Endothelial cell of umbilical vein (primary cell): ENCODE data around the gene OR4K14. TPM values are rescaled to one million over a fixed set of nuclear protein-coding genes. Genes with fewer than 3 reads are reported as not detected.

Source experiments
- BruUV-seq: library from RNA; stranded (reverse); fragments of 400-500 nt; replicated peaks from 2 replicates; lab custom pipeline; 2021; lab: Mats Ljungman, UMichigan
- CTCF ChIA-PET: fragments of 300-600, 350-600 bp; sonication (Branson Sonifier 250); formaldehyde crosslinking; loops from one replicate; lab custom pipeline; 2021; ENCODE audit warnings: antibody characterized with exemption, inconsistent platforms; lab: Charles Lee
- POLR2A ChIA-PET: fragments of 300-600, 350-600 bp; sonication (Branson Sonifier 250); formaldehyde crosslinking; loops from one replicate; lab custom pipeline; 2021; ENCODE audit warnings: antibody characterized with exemption, inconsistent platforms; lab: Charles Lee
- DNase-seq: peaks from one replicate; pipeline ENCODE4 v3.0.0-alpha.2; 2011; ENCODE audit warnings: low read depth, low spot score
- FAIRE-seq: peaks from 2 replicates; lab custom pipeline; 2011; peaks lifted over from hg19 to GRCh38; lab: Jason Lieb, UNC
- H2AFZ ChIP-seq: 2 replicates; pipeline ENCODE4 v1.6.0; 2012; ENCODE audit warnings: low read depth, low read length, control low read depth, inconsistent platforms
- H3K27ac ChIP-seq: 2 replicates; pipeline ENCODE4 v1.5.1; 2011; ENCODE audit warnings: low read depth, mild to moderate bottlenecking, control low read depth, low read length, moderate library complexity; ENCODE audit not compliant: insufficient read depth
- H3K27me3 ChIP-seq, 2 experiments: 2 replicates each; pipeline versions ENCODE4 v1.6.0 to v1.6.1; 2011; ENCODE audit warnings: low read length in 2 of 2, mixed read lengths in 1 of 2; ENCODE audit not compliant: control insufficient read depth in 2 of 2, insufficient read depth in 2 of 2
- H3K36me3 ChIP-seq, 2 experiments: 2 replicates in 1 of 2; 3 replicates in 1 of 2; pipeline ENCODE4 v1.5.1; 2011; ENCODE audit warnings: low read length in 2 of 2, mild to moderate bottlenecking in 1 of 2, moderate library complexity in 1 of 2; ENCODE audit not compliant: control insufficient read depth in 2 of 2, insufficient read depth in 2 of 2; ENCODE audit errors: extremely low read depth in 1 of 2
- H3K4me1 ChIP-seq: 3 replicates; pipeline ENCODE4 v1.5.1; 2011; ENCODE audit warnings: mild to moderate bottlenecking, low read length; ENCODE audit not compliant: control insufficient read depth, insufficient read depth; ENCODE audit errors: extremely low read depth
- H3K4me2 ChIP-seq: 2 replicates; pipeline ENCODE4 v1.6.1; 2011; ENCODE audit warnings: low read length, control low read depth, mixed read lengths; ENCODE audit not compliant: insufficient read depth
- H3K4me3 ChIP-seq, 3 experiments: fragments of 200-600 bp in 1 of 3; sonication (generic), shearing (Covaris generic) in 1 of 3; replicated peaks in 1 of 3; 2 replicates each; pipeline ENCODE4 v1.5.1; 2011 to 2016; ENCODE audit warnings: control low read depth in 3 of 3, low read length in 3 of 3, mild to moderate bottlenecking in 2 of 3, inconsistent platforms in 1 of 3, low read depth in 1 of 3, moderate library complexity in 1 of 3; ENCODE audit not compliant: insufficient read depth in 1 of 3
- H3K79me2 ChIP-seq: 2 replicates; pipeline ENCODE4 v1.6.0; 2012; ENCODE audit warnings: low read length, inconsistent platforms; ENCODE audit not compliant: control insufficient read depth, insufficient read depth
- H3K9ac ChIP-seq: replicated peaks from 2 replicates; pipeline ENCODE3; 2011; ENCODE audit warnings: low read length, control low read depth; ENCODE audit not compliant: insufficient read depth; ENCODE audit errors: extremely low read depth
- H3K9me1 ChIP-seq: replicated peaks from 3 replicates; pipeline ENCODE4 v1.6.0; 2011; ENCODE audit warnings: mild to moderate bottlenecking, low read length; ENCODE audit not compliant: control insufficient read depth, insufficient read depth; ENCODE audit errors: extremely low read depth
- H3K9me3 ChIP-seq: replicated peaks from 2 replicates; pipeline ENCODE4 v1.5.1; 2012; ENCODE audit warnings: low read length, inconsistent platforms; ENCODE audit not compliant: control insufficient read depth, insufficient read depth
- H4K20me1 ChIP-seq: replicated peaks from 2 replicates; pipeline ENCODE3; 2011; ENCODE audit warnings: mild to moderate bottlenecking, low read length; ENCODE audit not compliant: control insufficient read depth, insufficient read depth; ENCODE audit errors: extremely low read depth
- EZH2 ChIP-seq: IDR thresholded peaks from 2 replicates; pipeline ENCODE4 v1.6.1; 2012; ENCODE audit warnings: borderline replicate concordance, low read depth, mild to moderate bottlenecking, moderate library complexity, low read length, inconsistent platforms; ENCODE audit not compliant: severe bottlenecking
- FOS ChIP-seq: IDR thresholded peaks from 2 replicates; pipeline ENCODE4 v1.6.1; 2011; ENCODE audit warnings: mild to moderate bottlenecking, low read length, moderate library complexity, borderline replicate concordance; ENCODE audit not compliant: insufficient read depth
- GATA2 ChIP-seq: IDR thresholded peaks from 2 replicates; pipeline ENCODE4 v1.7.0; 2011; ENCODE audit warnings: low read depth, mild to moderate bottlenecking, moderate library complexity, mixed read lengths, low read length; ENCODE audit not compliant: insufficient read length, insufficient read depth
- JUN ChIP-seq: IDR thresholded peaks from 2 replicates; pipeline ENCODE4 v1.6.1; 2011; ENCODE audit warnings: borderline replicate concordance, low read depth; ENCODE audit not compliant: insufficient read length, insufficient read depth
- MAX ChIP-seq: IDR thresholded peaks from 2 replicates; pipeline ENCODE4 v1.6.1; 2011; ENCODE audit not compliant: insufficient read depth, insufficient read length
- MYC ChIP-seq: IDR thresholded peaks from one replicate; pipeline ENCODE4 v1.6.1; 2011; ENCODE audit warnings: mild to moderate bottlenecking, low read depth, low read length
- POLR2A ChIP-seq: IDR thresholded peaks from 2 replicates; pipeline ENCODE4 v1.6.1; 2012; ENCODE audit warnings: low read depth, mild to moderate bottlenecking, control low read depth, low read length
- POLR2AphosphoS5 ChIP-seq: IDR thresholded peaks from 2 replicates; pipeline ENCODE4 v1.6.1; 2012; ENCODE audit warnings: low read depth, mild to moderate bottlenecking, control low read depth, low read length, moderate library complexity; ENCODE audit not compliant: insufficient read depth
- dilution Hi-C: fragments of 300-500 bp; cut with MboI; formaldehyde crosslinking; loops from one replicate; pipeline ENCODE4 v1.15.0; 2019; ENCODE audit warnings: low sequenced_read_pairs; ENCODE audit not compliant: extremely low pct_ligation_motif_present
- intact Hi-C: fragments of 100-400 bp; cut with micrococcal nuclease; formaldehyde crosslinking; loops from one replicate; pipeline ENCODE4 v1.10.0; 2022
- polyA plus RNA-seq, 4 experiments: library from polyadenylated mRNA; depleted of rRNA in 3 of 4; stranded (reverse) in 3 of 4; unstranded in 1 of 4; fragments of >200 nt; gene quantifications; 2 replicates each; pipeline versions ENCODE4 v1.2.1 to v1.2.3, GENCODE V29; 2011 to 2012; ENCODE audit warnings: missing spikeins in 1 of 4
- total RNA-seq: library from RNA; stranded (reverse); gene quantifications from 2 replicates; pipeline ENCODE4 v1.2.3, GENCODE V29; 2021
- TF ChIP-seq, protein P1 (sequence below), 2 donors: IDR thresholded peaks; 1 replicate in 1 of 2; 2 replicates in 1 of 2; pipeline ENCODE4 v1.5.1; 2011; ENCODE audit warnings: low read length in 2 of 2, mild to moderate bottlenecking in 2 of 2, moderate library complexity in 2 of 2, control low read depth in 1 of 2, inconsistent platforms in 1 of 2, low read depth in 1 of 2; ENCODE audit not compliant: insufficient read depth in 1 of 2; ENCODE audit errors: extremely low read depth in 1 of 2

OR4K14 gene
- total and polyA plus RNA-seq, 2 donors (not counting 3 experiments of a cell fraction or from before 2014, with no cell fraction given) = not detected

DNA sequence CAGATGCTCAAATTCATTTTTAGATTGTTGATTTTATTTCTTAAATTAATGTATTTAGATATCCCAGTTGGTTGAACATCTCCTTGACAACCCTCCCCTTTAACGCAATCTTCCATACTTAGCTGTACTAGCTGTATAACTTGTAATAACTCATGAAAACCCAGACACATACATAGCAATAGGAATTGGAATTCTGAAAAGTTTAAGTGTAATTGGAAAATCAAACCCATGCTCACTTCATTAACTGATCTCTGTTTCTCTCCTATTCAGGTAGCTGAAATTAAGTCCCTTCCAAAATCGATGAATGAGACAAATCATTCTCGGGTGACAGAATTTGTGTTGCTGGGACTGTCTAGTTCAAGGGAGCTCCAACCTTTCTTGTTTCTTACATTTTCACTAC, 43.8 kb downstream of the OR4K14 start, which contains the start of gene OR4K15:
OR4K15 (plus strand) TSS at position 301 of the 400 bp plus-strand sequence; CDS start at position 301, 0 bp downstream.
- Histone ChIP-seq H4K20me1 (no peaks in the 10 kb centered on the region), H3K27ac (no peak within 1 kb of the TSS), H3K27me3 (no peaks in the 10 kb centered on the region), H3K4me1 (no peaks in the 10 kb centered on the region), H3K36me3 (no peaks in the 10 kb centered on the region), H3K9ac (no peak within 1 kb of the TSS), H3K4me3 (no peak within 1 kb of the TSS), H3K9me3 (no peaks in the 10 kb centered on the region), H3K79me2 (no peaks in the 10 kb centered on the region), H3K4me2 (no peak within 1 kb of the TSS), H2AFZ (no peak within 1 kb of the TSS), H3K9me1 (no peaks in the 10 kb centered on the region)
- intact Hi-C loops = no loop called here
- no TSS peak for BruUV-seq
- dilution Hi-C loops = no loop called here
- ChIA-PET CTCF (no interaction called here), POLR2A (no interaction called here)
- DNase-seq (no peak), FAIRE-seq (no peak)
- no peak for TF ChIP-seq GATA2
- TF ChIP-seq MAX = no peak
- TF ChIP-seq, protein P1, sequence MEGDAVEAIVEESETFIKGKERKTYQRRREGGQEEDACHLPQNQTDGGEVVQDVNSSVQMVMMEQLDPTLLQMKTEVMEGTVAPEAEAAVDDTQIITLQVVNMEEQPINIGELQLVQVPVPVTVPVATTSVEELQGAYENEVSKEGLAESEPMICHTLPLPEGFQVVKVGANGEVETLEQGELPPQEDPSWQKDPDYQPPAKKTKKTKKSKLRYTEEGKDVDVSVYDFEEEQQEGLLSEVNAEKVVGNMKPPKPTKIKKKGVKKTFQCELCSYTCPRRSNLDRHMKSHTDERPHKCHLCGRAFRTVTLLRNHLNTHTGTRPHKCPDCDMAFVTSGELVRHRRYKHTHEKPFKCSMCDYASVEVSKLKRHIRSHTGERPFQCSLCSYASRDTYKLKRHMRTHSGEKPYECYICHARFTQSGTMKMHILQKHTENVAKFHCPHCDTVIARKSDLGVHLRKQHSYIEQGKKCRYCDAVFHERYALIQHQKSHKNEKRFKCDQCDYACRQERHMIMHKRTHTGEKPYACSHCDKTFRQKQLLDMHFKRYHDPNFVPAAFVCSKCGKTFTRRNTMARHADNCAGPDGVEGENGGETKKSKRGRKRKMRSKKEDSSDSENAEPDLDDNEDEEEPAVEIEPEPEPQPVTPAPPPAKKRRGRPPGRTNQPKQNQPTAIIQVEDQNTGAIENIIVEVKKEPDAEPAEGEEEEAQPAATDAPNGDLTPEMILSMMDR (IDR thresholded peaks at IDR 0.05; ENCODE audit: extremely low read depth in 1 of 2, insufficient read depth in 1 of 2, low read depth in 1 of 2, low read length in 2 of 2) = no peak
- no peak for TF ChIP-seq JUN
- no peak for TF ChIP-seq MYC
- TF ChIP-seq FOS = no peak
- TF ChIP-seq POLR2A = no peak
- TF ChIP-seq POLR2AphosphoS5 = no peak
- TF ChIP-seq EZH2 = no peak
